Smooth muscle cell of the brain vasculature (primary cell): ENCODE data around the gene RIT1.

Experiments used
- DNase-seq: peaks from one replicate; pipeline ENCODE4 v3.0.0-alpha.2; 2012; ENCODE audit warnings: low read depth, low spot score

The RIT1 gene

DNA sequence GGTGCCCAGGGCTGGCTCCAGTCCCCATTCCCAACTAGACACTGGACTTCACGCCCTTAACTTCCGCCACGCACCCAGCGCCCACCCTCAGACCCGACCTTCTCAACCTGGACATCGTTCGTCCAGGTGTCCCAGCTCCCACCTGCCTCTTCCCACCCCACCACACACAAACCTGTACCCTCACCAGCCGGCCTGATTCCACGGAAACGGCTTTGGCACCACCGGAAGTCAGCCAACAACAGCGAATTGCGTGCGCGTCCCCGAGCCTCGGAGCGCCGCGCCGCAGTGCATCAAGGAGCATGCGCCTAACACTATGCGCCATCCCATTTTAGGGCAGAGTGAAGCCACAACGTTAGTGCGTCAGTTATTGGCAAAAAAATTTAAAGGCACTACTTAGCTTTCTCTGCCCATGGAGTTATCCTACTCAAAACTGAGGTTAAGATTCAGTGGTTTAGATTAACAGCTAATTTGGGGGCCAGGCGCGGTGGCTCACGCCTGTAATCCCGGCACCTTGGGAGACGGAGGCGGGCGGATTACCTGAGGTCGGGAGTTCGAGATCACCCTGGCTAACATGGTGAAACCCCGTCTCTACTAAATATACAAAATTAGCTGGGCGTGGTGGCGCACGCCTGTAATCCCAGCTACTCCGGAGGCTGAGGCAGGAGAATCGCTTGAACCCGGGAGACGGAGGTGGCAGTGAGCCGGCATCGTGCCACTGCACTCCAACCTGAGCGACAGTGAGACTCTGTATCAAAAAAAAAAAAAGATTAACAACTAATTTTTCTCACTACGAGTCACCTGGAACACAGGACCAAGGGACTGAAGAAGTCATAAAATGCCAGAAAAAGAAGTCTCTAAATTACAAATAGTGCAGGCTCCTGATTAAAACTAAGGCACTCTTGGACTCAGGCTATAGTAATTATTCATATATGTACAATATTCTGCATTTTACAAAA, 53.9 kb downstream of the RIT1 start, which contains the start of gene GON4L:
TSS of gene GON4L (minus strand) at position 240 of the 956 bp plus-strand sequence. CDS start 3,434 bp downstream, outside the sequence.
- peak; percentile 79 for DNase-seq

DNA sequence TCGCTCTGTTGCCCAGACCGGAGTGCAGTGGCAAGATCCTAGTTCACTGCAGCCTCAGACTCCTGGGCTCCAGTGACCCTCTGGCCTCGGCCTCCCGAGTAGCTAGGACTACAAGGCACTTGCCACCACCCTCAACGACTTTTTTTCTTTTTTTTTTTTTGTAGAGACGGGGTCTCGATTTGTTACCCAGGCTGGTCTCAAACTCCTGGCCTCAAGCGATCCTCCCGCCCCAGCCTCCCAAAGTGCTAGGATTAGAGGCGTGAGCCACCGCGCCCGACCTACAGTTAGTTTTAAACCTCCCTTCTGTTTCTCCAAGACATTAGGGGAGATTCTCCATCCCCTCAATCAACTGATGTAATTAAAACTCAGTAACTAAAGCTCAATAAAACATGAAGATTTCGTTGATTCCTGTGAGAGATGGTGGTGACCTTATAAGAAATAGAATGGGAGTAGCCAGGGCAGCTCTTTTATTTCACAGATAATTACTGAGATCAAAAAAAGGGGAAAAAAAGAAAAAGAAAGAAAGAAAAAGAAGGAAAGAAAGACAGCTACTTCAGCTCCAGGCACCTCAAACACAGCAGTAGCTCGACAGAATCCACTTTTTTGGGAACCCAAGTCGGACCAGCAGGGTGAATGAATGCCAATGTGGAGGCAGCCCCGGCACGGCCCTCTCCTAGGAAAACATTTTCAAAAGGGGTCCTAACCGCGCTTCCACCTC, 54.7 kb downstream of the RIT1 start:
- no peak for DNase-seq

DNA sequence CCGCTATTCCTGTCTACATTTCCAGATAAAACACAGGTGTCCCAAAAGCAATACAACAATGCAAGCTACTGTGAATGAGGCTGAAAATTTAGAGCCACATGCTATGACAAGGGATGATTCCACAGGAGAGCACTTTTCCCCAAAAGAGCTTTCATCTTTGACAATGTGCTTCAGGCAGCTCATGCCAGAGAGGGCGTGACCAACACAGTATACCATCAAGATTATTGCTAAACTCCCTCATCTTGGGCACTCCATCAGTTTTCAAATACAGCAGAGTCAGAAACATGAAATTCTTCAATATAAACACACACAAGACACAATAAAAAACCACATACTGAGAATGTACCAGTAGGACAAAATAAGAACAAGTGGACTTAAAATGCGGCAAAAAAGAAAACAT, 60.8 kb downstream of the RIT1 start:
- no peak for DNase-seq

DNA sequence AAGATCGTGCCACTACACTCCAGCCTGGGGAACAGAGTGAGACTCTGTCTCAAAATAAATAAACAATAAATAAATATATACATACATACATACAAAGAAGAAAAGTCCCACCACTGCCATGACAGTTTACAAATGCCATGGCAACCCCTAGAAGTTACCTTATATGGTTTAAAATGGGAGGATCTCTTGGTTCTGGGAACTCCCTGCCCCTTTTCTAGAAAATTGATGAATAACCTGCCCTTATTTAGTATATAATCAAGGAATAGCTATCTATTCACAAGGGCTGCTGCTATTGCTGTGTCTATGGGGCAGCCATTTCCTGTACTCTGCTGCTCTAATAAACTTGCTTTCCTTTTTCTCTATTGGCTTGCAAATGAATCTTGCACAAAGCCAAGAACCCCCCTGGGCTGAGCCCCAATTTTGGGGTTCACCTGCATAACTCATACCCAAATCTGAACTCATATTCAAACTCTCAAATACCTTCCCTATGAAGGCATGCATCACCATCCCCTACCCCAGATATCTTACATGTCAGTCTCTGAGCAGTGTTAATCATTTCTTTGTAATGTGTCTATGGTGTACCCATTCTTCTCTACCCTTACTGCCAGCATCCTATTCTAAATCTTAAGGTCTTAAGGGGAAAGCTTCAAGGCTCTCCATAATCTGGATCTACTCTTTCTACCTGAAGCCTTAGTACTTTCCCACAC, 63.2 kb downstream of the RIT1 start:
- no peak for DNase-seq
